GM12892 (cell line): ENCODE data around the gene NDUFA13.

Experiments used
- POLR2A ChIP-seq: IDR thresholded peaks from 2 replicates; pipeline ENCODE4 v1.6.1; 2011; ENCODE audit warnings: low read depth, low read length, control low read depth
- POLR2AphosphoS5 ChIP-seq: IDR thresholded peaks from 2 replicates; pipeline ENCODE4 v1.6.1; 2011; ENCODE audit warnings: low read depth, low read length, control low read depth

- peak; percentile 35; the same call in 1 of the 2 replicates for TF ChIP-seq POLR2AphosphoS5
- TF ChIP-seq POLR2A, result no peak
These were observed 9.8 kb downstream of the NDUFA13 start for GRCh38 chr19:19525611-19526380.
